Left colon (tissue), 2 donors: ENCODE data around the gene ARHGEF19. TPM values are rescaled to one million over a fixed set of nuclear protein-coding genes. Genes with fewer than 3 reads are reported as not detected.
"Not testable (repeated sequence)": the region's sequence is repeated elsewhere in the genome, so short reads cannot be mapped to it uniquely, and the experiment has no call there.

ENCODE experiments used
- ATAC-seq: fragments of 200-7000 bp; cut with Tn5 transposase; one replicate; pipeline ENCODE4 v1.9.1; 2020; ENCODE audit warnings: mild to moderate bottlenecking, moderate library complexity
- DNase-seq, 2 donors: peaks; one replicate each; pipeline ENCODE4 v3.0.0-alpha.2; 2020
- intact Hi-C, 2 donors: fragments of 100-400 bp; cut with DNase I in 1 of 2; cut with micrococcal nuclease in 1 of 2; formaldehyde crosslinking; loops; one replicate each; pipeline versions ENCODE4 v1.11.2 to v1.14.0; 2022; cut with DNase I, micrococcal nuclease
- long read RNA-seq: library from polyadenylated mRNA; unstranded; transcript quantifications from one replicate; pipeline ENCODE4 v2.0.0, GENCODE V29; 2021
- total RNA-seq, 2 donors: library from RNA; stranded (reverse); fragmentation: NEBNext Ultra II Directional; extraction: Animal tissue kit (Norgen Biotek cat#: 25700); gene quantifications; one replicate each; pipeline ENCODE4 v1.2.1, GENCODE V29; 2021
- donor health status: DM: no; HTN: no; CAD: no.
- donor health status: DM: yes; HTN: yes; CAD: no.

ARHGEF19 gene
- total RNA-seq: 10 to 100 TPM in 1 of 2 donors, 1 to 10 TPM in 1; 8.0 to 10.6 TPM
- long read RNA-seq, partial matches to known transcripts: 10 of 14 reads
- long read RNA-seq, other reads (novel, unspliced or antisense): 4 of 14 reads

DNA sequence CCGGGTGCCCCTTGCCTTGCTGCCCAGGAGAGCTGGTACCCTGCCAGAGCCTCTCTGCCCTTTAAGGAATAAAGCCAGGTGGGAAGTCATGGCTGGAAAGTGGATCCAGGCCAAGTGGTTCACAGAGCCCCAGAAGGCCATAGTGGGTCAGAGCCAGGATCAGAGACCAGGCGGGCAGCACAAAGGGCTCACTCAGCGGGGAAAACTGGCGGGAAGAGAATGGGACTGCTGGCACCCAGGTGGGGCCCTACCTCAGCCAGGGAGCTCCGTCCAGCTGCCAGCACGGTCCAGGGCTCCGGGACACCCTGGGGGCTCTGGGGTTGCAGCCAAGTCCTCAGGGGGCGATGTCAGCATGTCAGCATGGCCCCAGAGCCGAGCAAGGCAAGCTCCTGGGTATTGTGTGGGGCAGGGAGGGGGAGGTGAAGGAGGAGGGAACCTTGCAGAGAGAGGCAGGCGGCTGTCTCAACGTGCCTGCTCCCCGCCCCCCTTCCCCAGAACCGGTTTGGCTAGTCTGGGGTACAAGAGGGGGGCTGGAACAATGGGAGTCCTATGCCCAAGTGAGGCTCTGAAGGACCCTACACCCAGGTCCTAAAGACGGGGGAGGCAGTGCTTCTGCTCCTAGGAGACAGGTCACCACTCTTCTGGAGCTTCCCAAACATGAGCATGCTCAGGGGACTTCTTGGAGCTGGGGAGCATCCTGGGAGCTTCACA, at the start of gene ARHGEF19:
ARHGEF19 (minus strand) TSS at position 402 of the 711 bp plus-strand sequence. CDS start 3,598 bp downstream, outside the sequence.
- ATAC-seq: no peak

DNA sequence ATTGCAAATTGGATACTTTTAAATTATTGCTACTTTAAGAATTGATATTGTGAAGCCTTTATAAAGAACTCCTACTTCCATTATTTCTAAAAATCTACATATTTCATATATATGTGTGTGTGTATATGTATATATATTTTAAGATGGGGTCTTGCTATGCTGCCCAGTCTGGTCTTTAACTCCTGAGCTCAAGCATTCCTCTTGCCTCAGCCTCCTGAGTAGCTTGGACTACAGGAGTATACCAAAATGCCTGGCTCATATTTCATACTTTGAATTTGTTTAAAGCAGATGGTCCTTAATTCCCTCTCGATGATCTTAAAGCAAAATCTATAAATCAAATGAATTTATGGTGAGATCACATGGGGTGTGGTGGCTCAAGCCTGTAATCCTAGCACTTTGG, 49.6 kb upstream of the ARHGEF19 start:
- DNase-seq (no peak), ATAC-seq (no peak)
- intact Hi-C loops: no loop called here

More for the DNA sequence above, at the start of gene ARHGEF19:
- intact Hi-C loops: no loop called here
- peak in 1 of 2 donors; percentile 54 for DNase-seq

DNA sequence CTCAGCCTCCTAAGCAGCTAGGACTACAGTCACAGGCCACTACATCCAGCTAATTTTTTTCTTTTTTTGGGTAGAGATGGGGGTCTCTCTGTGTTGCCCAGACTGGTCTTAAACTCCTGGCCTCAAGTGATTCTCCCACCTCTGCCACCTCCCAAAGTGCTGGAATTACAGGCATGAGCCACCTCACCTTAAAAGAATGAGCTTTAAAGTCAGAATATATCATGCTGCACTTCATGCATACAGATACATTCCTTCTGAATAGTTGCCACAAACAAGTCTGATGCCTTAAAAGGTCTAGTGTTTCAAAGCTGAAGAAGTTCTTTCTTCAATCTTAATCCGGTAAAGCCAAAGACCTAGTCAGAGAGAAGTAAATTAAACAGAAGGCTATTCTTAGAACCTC, 48.4 kb upstream of the ARHGEF19 start:
- ATAC-seq (no peak), DNase-seq (no peak)
- intact Hi-C loops: no loop called here

DNA sequence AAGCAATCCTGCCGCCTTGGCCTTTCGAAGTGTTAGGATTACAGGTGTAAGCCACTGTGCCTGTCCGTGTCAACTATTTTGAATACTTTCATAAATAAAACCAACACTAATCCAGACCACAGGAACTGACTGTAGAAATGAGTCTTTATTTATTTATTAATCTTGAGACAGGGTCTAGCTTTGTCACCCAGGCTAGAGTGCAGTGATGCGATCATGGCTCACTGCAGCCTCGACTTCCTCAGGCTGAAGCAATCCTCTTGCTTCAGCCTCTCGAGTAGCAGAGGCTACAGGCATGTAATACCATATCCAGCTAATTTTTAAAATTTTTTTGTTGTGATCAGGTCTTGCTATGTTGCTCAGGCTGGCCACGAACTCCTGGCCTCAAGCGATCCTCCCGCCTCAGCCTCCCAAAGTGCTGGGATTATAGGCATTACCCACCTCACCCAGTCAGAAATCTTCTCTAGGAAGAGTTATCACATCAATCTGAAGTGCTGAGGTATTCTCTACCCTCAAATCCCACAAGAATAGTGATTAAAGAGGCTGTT, 46.2 kb upstream of the ARHGEF19 start:
- no peak for ATAC-seq
- intact Hi-C loops: no loop called here
- DNase-seq: no peak

DNA sequence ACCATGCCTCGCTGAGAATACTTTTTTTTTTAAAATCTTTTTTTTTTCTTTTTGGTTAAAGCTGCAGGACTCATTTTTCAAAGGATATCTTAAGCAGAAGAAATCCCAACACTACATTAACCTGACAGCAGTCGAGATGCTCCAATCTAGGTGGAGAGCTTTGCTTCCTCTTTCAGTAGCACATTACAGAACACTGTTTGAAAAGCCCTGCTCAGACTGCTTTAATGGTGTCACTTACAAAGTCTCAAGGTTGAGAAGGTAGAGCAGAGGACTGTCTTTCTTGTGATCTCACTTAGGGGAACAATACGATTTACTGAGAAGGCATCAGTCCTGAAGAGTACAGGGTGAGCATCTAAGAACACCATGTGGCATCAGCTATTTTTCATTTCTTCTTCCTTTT, 45.5 kb upstream of the ARHGEF19 start:
- intact Hi-C loops: no loop called here
- ATAC-seq (no peak), DNase-seq (no peak)

DNA sequence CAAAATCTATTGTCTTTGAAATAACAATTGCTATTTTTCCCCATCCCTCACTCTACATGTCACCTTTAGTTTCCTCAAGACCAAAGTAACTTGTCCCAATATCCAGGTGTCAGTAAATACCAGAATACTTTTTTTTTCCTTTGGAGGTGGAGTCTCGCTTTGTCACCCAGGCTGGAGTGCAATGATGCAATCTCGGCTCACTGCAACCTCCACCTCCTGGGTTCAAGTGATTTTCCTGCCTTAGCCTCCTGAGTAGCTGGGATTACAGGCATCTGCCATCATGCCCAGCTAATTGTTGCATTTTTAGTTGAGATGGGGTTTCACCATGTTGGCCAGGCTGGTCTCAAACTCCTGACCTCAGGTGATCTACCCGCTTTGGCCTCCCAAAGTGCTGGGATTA, 45.1 kb upstream of the ARHGEF19 start:
- intact Hi-C loops, DNase-seq, ATAC-seq: not testable (repeated sequence)

DNA sequence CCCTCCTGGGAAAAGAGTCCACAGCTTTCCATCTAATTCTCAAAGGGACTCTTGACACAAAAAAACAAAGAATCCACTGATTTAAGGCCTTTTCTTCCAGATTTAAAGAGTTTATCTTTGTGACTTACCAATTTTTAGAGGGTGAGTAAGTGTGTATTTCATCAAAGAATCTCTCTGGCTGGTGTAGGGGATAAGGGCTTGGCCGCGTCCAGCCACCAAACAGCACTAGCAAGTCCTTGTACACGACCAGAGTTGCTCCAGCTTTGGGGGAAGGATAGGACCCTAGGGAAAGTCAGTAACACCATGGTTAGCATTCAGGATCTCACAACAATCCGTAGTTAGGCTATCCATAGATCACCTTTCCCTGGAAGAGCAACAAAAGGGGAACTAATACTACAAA, 44.0 kb upstream of the ARHGEF19 start:
- DNase-seq (no peak), ATAC-seq (no peak)
- intact Hi-C loops: no loop called here

DNA sequence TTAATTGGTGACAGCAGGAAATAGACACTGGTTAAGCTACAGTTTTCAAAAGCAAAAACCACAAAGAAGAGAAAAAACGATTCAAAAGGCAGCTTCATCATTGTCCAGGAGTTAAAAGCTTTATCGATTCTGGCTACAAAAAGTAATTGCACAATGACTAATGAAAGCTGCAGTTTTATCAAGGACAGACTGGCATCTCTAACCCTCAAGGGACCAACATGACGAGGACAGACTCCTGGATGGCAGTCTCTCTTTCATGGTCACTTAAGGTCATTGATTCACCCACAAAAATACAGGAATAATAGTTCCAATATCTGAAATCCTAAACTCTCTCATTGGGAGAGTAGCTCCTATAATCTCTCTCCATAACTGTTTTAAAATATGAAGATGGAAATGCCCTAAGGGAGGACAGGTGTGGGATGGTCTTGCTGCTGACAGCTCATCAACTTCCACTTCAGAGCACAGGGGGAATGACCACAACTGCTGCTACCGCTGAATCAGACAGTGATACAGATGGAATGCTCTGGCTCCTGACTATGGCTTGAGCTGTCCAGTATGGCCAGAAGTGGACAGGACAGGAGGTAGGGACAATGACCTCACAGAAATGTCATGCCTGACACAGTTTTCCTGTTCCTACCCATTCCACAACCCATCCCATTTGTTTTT, 41.9 kb upstream of the ARHGEF19 start:
- intact Hi-C loops: no loop called here
- ATAC-seq (no peak), DNase-seq (no peak)

DNA sequence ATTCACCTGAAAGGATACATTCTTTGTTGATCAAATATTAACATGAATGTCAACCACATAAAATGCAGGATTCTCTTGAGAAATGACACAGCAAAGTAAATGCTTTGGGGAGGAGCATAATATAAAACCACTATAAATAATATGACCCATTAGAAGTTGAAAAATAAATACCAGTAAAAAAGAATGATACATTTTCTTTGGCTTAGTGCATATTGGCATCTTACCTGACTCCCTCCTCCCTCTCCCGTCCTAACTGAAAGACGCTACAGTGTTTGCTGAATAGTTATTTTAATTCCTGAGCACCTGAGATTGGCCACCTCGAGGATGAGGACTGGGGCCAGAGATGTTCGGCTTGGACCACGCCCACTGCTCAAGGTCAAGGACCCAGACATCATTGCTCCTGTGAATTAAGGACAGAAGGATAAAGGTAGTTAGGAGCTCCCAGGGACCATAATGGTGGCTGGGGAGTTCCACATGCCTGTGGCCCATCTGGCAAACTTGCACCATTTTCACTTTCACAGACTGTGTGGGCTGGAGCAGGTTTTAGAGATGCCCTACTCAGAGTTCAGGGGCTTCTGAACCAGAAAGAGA, 41.0 kb upstream of the ARHGEF19 start:
- intact Hi-C loops: no loop called here
- ATAC-seq (no peak), DNase-seq (no peak)

DNA sequence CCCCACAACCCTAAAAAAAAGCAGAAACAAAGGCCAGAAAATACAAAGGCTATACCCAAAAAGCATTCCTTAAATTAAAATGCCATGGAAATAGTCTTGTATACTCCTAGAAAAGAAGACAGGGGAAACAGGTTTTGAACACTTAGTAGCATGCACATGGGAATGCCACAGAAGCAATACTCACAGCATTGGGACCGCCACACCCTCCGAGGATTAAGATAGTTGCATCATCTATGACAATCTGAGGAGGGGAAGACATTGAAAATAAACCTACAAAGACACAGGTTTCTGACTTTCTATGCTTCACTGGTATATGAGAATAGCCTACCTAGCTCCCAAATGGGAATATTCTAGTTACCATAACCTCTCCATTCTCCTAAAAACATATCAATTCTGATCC, 40.5 kb upstream of the ARHGEF19 start:
- ATAC-seq (no peak), DNase-seq (no peak)
- intact Hi-C loops: no loop called here

DNA sequence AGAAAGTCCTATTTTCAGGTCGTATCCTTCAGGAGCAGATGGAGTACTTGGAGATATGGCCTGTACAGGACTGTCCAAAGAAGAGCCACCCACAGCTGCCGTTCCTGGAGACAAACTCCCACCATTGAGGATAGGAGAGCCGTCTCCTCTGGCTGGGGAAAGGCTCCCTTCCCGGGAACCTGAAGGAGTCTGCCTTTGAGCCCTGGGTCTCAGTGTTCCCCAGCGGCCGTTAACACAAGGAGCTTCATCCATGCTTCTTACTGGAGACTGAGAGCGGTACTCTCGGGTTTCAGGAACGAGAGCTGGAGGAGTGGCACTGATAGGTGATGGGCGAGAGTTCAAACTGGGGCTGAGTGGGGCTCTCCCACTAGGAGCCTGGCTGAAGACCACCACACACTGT, 38.9 kb upstream of the ARHGEF19 start:
- no peak for ATAC-seq
- intact Hi-C loops: no loop called here
- DNase-seq: no peak

DNA sequence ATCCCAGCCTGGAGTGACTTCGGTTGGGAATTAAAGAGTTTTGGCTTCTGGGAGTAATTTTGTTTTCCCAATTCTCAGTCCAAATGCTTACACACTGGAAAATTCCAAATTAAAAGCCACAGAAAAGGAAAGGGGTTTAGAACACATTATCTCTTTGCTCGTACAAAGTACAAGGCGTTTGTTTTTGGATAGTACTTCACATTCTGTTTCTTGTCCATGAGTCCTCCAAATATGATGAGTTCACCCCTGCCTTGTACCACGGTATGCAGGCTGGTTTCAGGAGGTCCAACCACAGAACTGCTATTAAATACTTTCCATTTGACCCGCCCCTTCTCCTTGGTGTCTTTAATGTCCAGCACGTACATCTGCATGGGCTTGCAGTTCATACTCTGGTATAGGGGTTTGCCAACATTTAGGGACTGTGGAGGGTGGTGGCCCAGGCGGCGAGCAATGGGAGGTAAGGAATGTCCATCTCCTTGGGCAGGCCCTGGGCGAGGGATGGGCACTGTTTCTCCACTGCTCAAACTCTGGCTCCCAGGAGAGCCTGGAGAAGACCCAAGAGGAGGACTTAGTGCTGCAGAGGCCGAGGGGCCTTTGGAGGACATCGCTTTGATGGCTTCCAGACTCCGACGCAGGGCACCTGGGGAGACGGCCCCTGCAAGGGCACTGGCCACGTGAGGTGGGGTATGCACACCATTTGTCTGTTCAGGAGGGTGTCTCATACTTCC, 38.2 kb upstream of the ARHGEF19 start:
- intact Hi-C loops: no loop called here
- no peak for DNase-seq
- ATAC-seq: no peak

DNA sequence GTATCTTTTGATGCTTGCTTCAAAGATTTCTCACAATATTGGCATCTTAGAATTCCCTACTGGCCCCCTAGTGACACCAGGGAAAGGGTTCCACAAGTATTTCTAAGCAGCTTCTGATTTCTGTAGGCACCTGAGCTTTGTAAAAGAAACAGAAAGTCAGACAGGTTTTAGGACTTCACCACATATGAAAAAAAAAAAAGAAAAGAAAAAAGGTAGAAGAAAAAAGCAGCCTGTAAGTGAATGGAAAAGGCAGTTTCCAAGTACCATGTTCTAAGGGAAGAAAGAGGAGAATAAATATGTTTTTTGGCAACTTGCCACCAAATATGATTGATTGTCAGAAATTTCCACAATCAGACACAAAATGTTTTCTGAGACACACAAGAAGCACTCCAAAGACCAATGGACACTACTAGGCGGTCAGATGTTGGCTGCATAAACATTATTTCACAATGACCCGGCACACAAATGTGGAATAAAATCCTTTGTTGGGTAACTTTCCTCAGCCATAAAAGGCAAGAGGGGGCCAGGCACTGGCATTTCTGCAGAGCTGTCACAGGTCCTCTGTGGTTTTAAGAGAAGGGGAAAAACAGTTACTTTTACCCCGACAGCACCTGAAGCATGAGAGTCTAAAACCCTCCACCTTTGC, 37.3 kb upstream of the ARHGEF19 start:
- DNase-seq (no peak), ATAC-seq (no peak)
- intact Hi-C loops: loop anchor here in 1 of 2 donors (10.0 kb wide), 1 partner anchor 105 kb away; the partner anchor contains the start of gene FBXO42

DNA sequence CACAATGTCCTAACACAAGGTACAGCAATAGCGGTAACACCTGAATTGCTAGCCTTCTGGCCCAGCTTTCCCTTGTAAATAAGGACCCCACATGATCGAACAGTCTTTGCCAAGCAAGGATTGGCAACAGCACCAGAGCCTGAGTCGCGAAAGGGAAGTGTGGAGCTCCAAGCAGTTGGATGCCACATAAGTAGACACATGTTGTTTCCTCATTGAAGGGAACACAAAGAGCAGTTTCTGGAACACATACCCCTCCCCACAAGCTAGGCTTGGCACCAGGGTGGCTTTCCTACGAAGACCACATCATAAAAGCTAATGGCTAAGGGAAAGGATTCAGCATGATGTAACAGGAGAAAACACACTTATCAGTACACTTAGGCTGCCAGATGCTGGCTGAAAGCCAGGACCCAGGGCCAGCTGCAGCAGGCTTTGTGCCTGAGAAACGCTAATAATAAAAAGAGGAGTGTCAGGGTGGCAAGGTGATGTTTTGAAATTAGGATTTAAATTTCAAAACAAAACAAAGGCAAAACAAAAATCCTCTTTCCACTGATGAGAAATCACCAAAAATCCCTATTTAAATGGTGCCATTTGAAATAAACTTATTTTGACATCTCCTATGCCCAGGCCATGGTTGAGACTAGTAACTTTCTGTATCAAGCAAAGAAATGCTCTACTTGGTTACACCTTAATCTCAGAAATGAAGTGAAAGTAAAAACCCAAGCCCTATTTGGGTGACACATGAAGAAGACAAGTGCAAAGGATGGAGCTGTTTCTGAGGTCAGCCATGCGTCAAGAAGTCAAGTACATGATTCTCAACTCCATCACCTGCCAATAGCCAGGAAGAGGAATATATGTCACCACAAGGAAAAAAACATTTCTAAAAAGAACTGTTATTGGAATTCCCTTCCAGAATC, 36.4 kb upstream of the ARHGEF19 start:
- intact Hi-C loops: loop anchor here in 1 of 2 donors (10.0 kb wide), 1 partner anchor 106 kb away; the partner anchor contains the start of gene FBXO42
- DNase-seq: peak; percentile 82 to 87
- ATAC-seq: peak; percentile 75

DNA sequence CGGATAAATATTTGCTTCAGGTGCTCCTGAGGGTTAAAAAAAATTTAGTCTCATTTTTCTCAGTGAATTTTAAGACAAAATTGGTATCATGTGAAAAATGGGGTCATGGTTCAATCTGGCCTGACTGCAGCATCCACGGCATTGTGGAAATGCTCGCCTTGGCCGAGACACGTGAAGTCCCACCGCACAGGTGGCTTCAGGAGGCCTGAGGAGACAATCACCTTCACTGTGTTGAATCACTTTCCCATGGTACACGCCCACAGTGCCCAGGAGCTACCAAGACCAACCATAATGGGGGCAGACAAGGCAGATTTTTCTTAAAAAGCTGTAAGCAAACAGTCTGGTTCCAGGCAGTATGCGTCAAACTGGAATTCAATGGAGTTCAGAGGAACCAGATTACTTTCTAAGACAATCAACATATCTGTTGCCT, 35.6 kb upstream of the ARHGEF19 start:
- ATAC-seq (peak; percentile 18), DNase-seq (no peak)
- intact Hi-C loops: loop anchor here in 1 of 2 donors (10.0 kb wide), 1 partner anchor 107 kb away; the partner anchor contains the start of gene FBXO42

DNA sequence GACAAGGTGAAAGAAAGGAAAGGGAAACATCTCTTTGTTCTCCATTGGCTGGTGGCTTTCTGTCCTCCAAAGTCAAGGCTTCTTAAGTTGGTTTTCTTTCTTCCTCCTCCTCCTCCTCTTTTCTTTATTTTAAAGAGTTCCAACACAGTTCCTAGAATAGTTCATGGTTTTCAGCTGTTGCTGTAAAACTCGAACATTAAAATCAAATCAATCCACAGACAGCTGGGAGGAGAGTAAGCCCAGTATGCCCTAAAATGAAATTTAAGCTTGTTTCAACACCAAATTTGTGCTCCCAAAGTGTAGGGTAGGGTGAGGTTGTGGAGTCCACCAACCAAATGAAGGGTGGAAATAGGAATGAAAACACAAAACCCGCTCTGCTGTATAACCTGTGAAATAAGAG, 35.0 kb upstream of the ARHGEF19 start:
- intact Hi-C loops: loop anchor here in 1 of 2 donors (10.0 kb wide), 1 partner anchor 107 kb away; the partner anchor contains the start of gene FBXO42
- DNase-seq (no peak), ATAC-seq (no peak)

DNA sequence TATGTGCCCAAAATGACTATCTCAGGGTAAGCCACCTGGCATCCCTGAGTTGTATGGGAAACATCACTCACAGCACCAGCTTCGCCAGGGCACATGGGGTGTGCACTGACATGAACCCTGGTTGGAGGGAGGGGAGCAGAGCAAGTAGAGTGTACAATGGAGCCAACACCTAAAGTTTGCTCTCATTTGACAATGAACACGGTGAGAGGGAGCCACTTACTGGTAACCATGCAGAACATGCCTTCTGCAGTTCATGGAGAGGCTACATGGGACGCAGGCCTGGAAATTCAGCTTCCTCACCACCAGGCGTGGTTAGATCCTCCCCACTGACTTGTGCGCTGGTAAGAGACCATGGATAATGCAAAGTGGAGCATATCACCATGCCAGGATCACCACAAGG, 34.5 kb upstream of the ARHGEF19 start:
- no peak for DNase-seq
- intact Hi-C loops: loop anchor here in 1 of 2 donors (10.0 kb wide), 1 partner anchor 108 kb away; the partner anchor contains the start of gene FBXO42
- no peak for ATAC-seq
